ENCODE measurements around the gene DUSP9. TPM values are rescaled to one million over a fixed set of nuclear protein-coding genes. Genes with fewer than 3 reads are reported as not detected.

The DUSP9 gene
- polyA plus RNA-seq, 1 donor from 2014 or later = 0.94 TPM

DNA sequence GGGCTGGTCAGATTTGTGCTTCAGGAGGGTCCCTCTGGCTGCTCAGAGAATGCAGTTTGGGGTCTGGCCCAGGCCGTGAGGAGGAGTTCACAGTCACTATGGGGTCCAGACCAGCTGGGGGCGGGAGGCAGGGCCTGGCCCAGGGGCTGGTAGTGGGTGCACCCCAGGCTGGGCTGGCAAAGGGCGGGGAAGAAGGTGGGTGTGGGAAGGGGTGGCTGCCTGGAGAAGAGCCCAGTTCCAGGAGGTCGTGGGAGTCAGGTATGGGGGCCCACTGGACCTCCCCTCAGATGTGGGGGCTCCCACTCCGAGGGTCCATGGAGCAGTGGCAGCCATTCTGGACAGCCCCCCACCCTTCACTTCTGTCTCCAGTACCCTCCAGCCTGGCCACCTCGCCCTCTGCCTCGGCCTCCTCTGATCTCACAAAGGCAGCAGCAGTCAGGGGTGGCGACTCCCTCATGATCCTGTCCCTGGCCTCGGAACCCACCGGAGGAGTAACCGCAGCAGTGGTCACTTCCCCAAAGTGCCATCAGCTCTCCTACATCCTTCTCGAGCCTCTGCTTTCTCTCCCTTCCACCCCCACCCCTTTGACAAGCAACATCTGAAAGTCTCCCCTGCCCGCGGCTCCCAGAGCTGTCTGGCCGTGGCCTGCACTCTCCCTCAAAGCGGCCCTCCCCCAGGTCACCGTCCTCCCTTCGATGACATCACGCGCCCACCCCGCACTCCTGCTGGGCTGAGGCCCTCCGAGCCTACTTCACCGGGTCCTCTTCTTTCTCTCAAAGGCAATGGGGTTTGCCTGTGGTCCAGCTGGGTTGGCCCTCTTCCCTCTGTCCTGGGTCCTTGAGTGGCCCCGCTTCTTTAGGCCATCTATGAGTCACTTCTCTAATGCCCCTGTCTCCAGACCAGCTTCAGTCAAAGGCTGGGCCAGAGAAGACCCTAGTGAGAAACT lies 39.0 kb downstream of the DUSP9 start:
- Histone ChIP-seq H3K9me2 (ENCODE audit: insufficient read depth, low read length) (no peaks in the 10 kb centered on the region), H3K4me2 (ENCODE audit: low read length) (no peak overlapping the region)

DNA sequence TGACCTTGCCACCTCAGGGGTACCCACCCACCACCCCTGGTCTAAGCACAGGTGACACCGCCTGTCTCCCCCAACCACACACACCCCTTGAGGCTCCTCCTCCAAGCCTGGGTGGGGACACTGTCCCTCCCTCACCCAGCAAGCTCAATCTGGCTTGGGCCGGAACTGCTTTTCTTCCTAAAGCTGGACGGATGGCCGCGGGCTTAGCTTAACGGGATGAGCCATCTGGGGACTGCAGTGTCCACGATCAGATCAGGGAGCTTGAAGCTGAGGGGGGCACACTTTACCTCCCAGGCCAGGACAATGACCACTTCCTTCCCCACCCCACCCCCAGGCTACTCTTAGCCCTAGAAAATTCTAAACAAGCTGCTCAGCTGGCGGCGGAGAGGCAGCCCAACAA lies 39.7 kb downstream of the DUSP9 start:
- Histone ChIP-seq H3K4me2 (ENCODE audit: low read length) (no peak overlapping the region), H2AFZ (ENCODE audit: low read depth, low read length) (no peak overlapping the region), H3K9me2 (ENCODE audit: insufficient read depth, low read length) (no peaks in the 10 kb centered on the region), H3F3A (ENCODE audit: insufficient read depth, low read length, poor library complexity, severe bottlenecking) (no peaks in the 10 kb centered on the region), H3K4me3 (ENCODE audit: low read length) (peak overlapping the region; percentile 67), H3K36me3 (ENCODE audit: insufficient read depth, low read length) (no peaks in the 10 kb centered on the region), H3K9ac (ENCODE audit: low read length) (peak overlapping the region; percentile 85), H3K9me3 (ENCODE audit: low read length) (no peaks in the 10 kb centered on the region), H3K27me3 (ENCODE audit: insufficient read depth, low read depth, low read length) (no peaks in the 10 kb centered on the region), H4K20me1 (ENCODE audit: insufficient read depth) (peaks cover 4% of the 10 kb centered on the region), H3K79me2 (replicated peaks; ENCODE audit: insufficient read depth, low read length) (peaks cover 9% of the 10 kb centered on the region), H3K27ac (ENCODE audit: low read length) (peak overlapping the region; percentile 83)
- TF ChIP-seq, protein P1, sequence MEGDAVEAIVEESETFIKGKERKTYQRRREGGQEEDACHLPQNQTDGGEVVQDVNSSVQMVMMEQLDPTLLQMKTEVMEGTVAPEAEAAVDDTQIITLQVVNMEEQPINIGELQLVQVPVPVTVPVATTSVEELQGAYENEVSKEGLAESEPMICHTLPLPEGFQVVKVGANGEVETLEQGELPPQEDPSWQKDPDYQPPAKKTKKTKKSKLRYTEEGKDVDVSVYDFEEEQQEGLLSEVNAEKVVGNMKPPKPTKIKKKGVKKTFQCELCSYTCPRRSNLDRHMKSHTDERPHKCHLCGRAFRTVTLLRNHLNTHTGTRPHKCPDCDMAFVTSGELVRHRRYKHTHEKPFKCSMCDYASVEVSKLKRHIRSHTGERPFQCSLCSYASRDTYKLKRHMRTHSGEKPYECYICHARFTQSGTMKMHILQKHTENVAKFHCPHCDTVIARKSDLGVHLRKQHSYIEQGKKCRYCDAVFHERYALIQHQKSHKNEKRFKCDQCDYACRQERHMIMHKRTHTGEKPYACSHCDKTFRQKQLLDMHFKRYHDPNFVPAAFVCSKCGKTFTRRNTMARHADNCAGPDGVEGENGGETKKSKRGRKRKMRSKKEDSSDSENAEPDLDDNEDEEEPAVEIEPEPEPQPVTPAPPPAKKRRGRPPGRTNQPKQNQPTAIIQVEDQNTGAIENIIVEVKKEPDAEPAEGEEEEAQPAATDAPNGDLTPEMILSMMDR (IDR thresholded peaks at IDR 0.05; ENCODE audit: poor library complexity, severe bottlenecking) = no peak

More for the DNA sequence above, 39.0 kb downstream of the DUSP9 start:
- H3K79me2 ChIP-seq (replicated peaks; ENCODE audit: insufficient read depth, low read length) = peaks cover 9% of the 10 kb centered on the region
- no peaks in the 10 kb centered on the region for H3K27me3 ChIP-seq (ENCODE audit: insufficient read depth, low read depth, low read length)
- peak overlapping the region; percentile 85 for H3K9ac ChIP-seq (ENCODE audit: low read length)
- no peak overlapping the region for H2AFZ ChIP-seq (ENCODE audit: low read depth, low read length)
- H4K20me1 ChIP-seq (ENCODE audit: insufficient read depth) = peaks cover 4% of the 10 kb centered on the region
- H3K4me3 ChIP-seq (ENCODE audit: low read length) = no peak overlapping the region
- no peaks in the 10 kb centered on the region for H3K36me3 ChIP-seq (ENCODE audit: insufficient read depth, low read length)
- H3F3A ChIP-seq (ENCODE audit: insufficient read depth, low read length, poor library complexity, severe bottlenecking) = no peaks in the 10 kb centered on the region
- H3K27ac ChIP-seq (ENCODE audit: low read length) = peak overlapping the region; percentile 83
- TF ChIP-seq MXI1 (conservative IDR thresholded peaks at IDR 0.05; ENCODE audit: poor library complexity, severe bottlenecking) (no peak), EZH2 (IDR thresholded peaks at IDR 0.05; ENCODE audit: borderline replicate concordance, insufficient read depth, low read length, poor library complexity, severe bottlenecking) (no peak), POLR2AphosphoS5 (IDR thresholded peaks at IDR 0.05) (no peak), SMC3 (conservative IDR thresholded peaks at IDR 0.05; ENCODE audit: poor library complexity) (no peak)
- TF ChIP-seq, protein P2, sequence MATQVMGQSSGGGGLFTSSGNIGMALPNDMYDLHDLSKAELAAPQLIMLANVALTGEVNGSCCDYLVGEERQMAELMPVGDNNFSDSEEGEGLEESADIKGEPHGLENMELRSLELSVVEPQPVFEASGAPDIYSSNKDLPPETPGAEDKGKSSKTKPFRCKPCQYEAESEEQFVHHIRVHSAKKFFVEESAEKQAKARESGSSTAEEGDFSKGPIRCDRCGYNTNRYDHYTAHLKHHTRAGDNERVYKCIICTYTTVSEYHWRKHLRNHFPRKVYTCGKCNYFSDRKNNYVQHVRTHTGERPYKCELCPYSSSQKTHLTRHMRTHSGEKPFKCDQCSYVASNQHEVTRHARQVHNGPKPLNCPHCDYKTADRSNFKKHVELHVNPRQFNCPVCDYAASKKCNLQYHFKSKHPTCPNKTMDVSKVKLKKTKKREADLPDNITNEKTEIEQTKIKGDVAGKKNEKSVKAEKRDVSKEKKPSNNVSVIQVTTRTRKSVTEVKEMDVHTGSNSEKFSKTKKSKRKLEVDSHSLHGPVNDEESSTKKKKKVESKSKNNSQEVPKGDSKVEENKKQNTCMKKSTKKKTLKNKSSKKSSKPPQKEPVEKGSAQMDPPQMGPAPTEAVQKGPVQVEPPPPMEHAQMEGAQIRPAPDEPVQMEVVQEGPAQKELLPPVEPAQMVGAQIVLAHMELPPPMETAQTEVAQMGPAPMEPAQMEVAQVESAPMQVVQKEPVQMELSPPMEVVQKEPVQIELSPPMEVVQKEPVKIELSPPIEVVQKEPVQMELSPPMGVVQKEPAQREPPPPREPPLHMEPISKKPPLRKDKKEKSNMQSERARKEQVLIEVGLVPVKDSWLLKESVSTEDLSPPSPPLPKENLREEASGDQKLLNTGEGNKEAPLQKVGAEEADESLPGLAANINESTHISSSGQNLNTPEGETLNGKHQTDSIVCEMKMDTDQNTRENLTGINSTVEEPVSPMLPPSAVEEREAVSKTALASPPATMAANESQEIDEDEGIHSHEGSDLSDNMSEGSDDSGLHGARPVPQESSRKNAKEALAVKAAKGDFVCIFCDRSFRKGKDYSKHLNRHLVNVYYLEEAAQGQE (IDR thresholded peaks at IDR 0.05; ENCODE audit: borderline replicate concordance) = no peak
- H3K9me3 ChIP-seq (ENCODE audit: low read length) = no peaks in the 10 kb centered on the region

Data from neural cell (in vitro differentiated cells).